Measurements from ENCODE around the gene ALOX15B. TPM values are rescaled to one million over a fixed set of nuclear protein-coding genes. Genes with fewer than 3 reads are reported as not detected.

ALOX15B gene
- total RNA-seq, 6 donors from 2014 or later, result 46.2 to 177 (median 105) TPM

- 82 to 84% methylated on average over 8 to 9 of the region's 9 CpGs for WGBS, 2 donors
- Histone ChIP-seq H3K4me3 (no peak overlapping the region), H3K36me3 (no peaks in the 10 kb centered on the region), H3K4me1 (peaks cover 0 to 24% (median 6%) of the 10 kb centered on the region in 4 donors), H3K27ac (no peak overlapping the region), H3K9me3 (no peaks in the 10 kb centered on the region), H3K27me3 (no peaks in the 10 kb centered on the region)
- ATAC-seq (ENCODE audit: low FRiP score in 2 of 2) (no peak), DNase-seq (peak in 1 of 2 donors; percentile 12)
- TF ChIP-seq POLR2AphosphoS5 (IDR thresholded peaks at IDR 0.05), result no peak
- no peak for TF ChIP-seq EP300 (IDR thresholded peaks at IDR 0.05)
- TF ChIP-seq CTCF (IDR thresholded peaks at IDR 0.05), result no peak
- no peak for TF ChIP-seq POLR2A (IDR thresholded peaks at IDR 0.05)
These were observed 13.5 kb upstream of the ALOX15B start for GRCh38 chr17:8025176-8025911.

GRCh38 chr17:8029121-8029520 lies 9.7 kb upstream of the ALOX15B start:
- TF ChIP-seq CTCF (IDR thresholded peaks at IDR 0.05) (no peak), EP300 (IDR thresholded peaks at IDR 0.05) (no peak), POLR2AphosphoS5 (IDR thresholded peaks at IDR 0.05) (no peak), POLR2A (IDR thresholded peaks at IDR 0.05) (no peak)
- WGBS, 2 donors, result 68 to 79% methylated on average over 5 of the region's 5 CpGs
- H3K27ac ChIP-seq, result no peak overlapping the region
- no peak overlapping the region for H3K4me3 ChIP-seq
- DNase-seq, result no peak
- no peaks in the 10 kb centered on the region for H3K27me3 ChIP-seq
- no peaks in the 10 kb centered on the region for H3K9me3 ChIP-seq
- peaks cover 0 to 7% (median 3%) of the 10 kb centered on the region in 4 donors for H3K4me1 ChIP-seq
- ATAC-seq (ENCODE audit: low FRiP score in 2 of 2), result no peak
- H3K36me3 ChIP-seq, result no peaks in the 10 kb centered on the region

- H3K9me3 ChIP-seq, result no peaks in the 10 kb centered on the region
- WGBS, 2 donors, result 54 to 63% methylated on average over 6 of the region's 6 CpGs
- H3K4me3 ChIP-seq, result no peak overlapping the region
- DNase-seq (no peak), ATAC-seq (ENCODE audit: low FRiP score in 2 of 2) (no peak)
- H3K27me3 ChIP-seq, result no peaks in the 10 kb centered on the region
- H3K4me1 ChIP-seq, result no peaks in the 10 kb centered on the region
- TF ChIP-seq POLR2AphosphoS5 (IDR thresholded peaks at IDR 0.05) (no peak), POLR2A (IDR thresholded peaks at IDR 0.05) (no peak), EP300 (IDR thresholded peaks at IDR 0.05) (no peak), CTCF (IDR thresholded peaks at IDR 0.05) (no peak)
- no peaks in the 10 kb centered on the region for H3K36me3 ChIP-seq
- H3K27ac ChIP-seq, result no peak overlapping the region
These were observed 7.6 kb upstream of the ALOX15B start for GRCh38 chr17:8031261-8031661.

DNA sequence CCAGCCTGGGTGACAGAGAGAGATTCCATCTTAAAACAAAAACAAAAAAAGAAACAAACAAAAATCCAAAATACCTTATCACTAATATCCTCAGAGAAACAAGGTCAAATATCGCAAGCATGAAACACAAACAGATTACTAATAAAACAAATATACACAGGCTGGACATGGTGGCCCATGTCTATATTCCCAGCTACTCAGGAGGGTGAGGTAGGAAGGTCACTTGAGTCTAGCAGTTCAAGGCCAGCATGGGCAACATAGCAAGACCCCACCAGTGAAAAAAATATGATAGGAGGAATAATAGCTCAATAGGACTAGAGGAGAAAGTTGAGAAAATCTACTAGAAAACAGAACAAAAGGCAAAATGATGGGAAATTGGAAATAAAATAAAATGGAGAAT lies 6.9 kb upstream of the ALOX15B start:
- Histone ChIP-seq H3K36me3 (no peaks in the 10 kb centered on the region), H3K4me3 (no peak overlapping the region), H3K27ac (no peak overlapping the region), H3K27me3 (no peaks in the 10 kb centered on the region), H3K4me1 (no peaks in the 10 kb centered on the region), H3K9me3 (no peaks in the 10 kb centered on the region)
- DNase-seq, result no peak
- WGBS, 2 donors, result 79 to 80% methylated on average over 1 of the region's 1 CpG
- TF ChIP-seq CTCF (IDR thresholded peaks at IDR 0.05) (no peak), EP300 (IDR thresholded peaks at IDR 0.05) (no peak), POLR2AphosphoS5 (IDR thresholded peaks at IDR 0.05) (no peak), POLR2A (IDR thresholded peaks at IDR 0.05) (no peak)
- no peak for ATAC-seq (ENCODE audit: low FRiP score in 2 of 2)

GRCh38 chr17:8032442-8032841 lies 6.4 kb upstream of the ALOX15B start:
- no peak for DNase-seq
- no peak overlapping the region for H3K4me3 ChIP-seq
- TF ChIP-seq POLR2AphosphoS5 (IDR thresholded peaks at IDR 0.05) (no peak), CTCF (IDR thresholded peaks at IDR 0.05) (no peak), EP300 (IDR thresholded peaks at IDR 0.05) (no peak), POLR2A (IDR thresholded peaks at IDR 0.05) (no peak)
- H3K27me3 ChIP-seq, result no peaks in the 10 kb centered on the region
- no peaks in the 10 kb centered on the region for H3K36me3 ChIP-seq
- ATAC-seq (ENCODE audit: low FRiP score in 2 of 2), result no peak
- H3K27ac ChIP-seq, result no peak overlapping the region
- H3K4me1 ChIP-seq, result no peaks in the 10 kb centered on the region
- no peaks in the 10 kb centered on the region for H3K9me3 ChIP-seq
- WGBS, 2 donors, result 88 to 97% methylated on average over 2 of the region's 2 CpGs

Data from upper lobe of left lung (tissue), 6 donors.